Liver (tissue), 10 donors: ENCODE results near the gene SPAG8. TPM values are rescaled to one million over a fixed set of nuclear protein-coding genes. Genes with fewer than 3 reads are reported as not detected.

Source experiments
- DNase-seq: peaks from one replicate; pipeline ENCODE4 v3.0.0-alpha.2; 2017; ENCODE audit warnings: low spot score
- H3K27ac ChIP-seq, 2 donors: one replicate each; pipeline ENCODE4 v1.7.0; 2013; ENCODE audit warnings: inconsistent platforms in 2 of 2, low read length in 2 of 2, control low read depth in 1 of 2, low read depth in 1 of 2, mild to moderate bottlenecking in 1 of 2
- H3K27me3 ChIP-seq, 4 donors: one replicate each; pipeline versions ENCODE4 v1.6.1 to v1.7.0; 2013; ENCODE audit warnings: low read length in 3 of 4, inconsistent platforms in 1 of 4, mild to moderate bottlenecking in 1 of 4, moderate library complexity in 1 of 4; ENCODE audit not compliant: control insufficient read depth in 4 of 4, insufficient read depth in 4 of 4
- H3K36me3 ChIP-seq, 4 donors: one replicate each; pipeline versions ENCODE4 v1.6.1 to v1.7.0; 2013; ENCODE audit warnings: low read length in 3 of 4, mild to moderate bottlenecking in 3 of 4, low read depth in 1 of 4, moderate library complexity in 1 of 4; ENCODE audit not compliant: control insufficient read depth in 4 of 4, insufficient read depth in 3 of 4
- H3K4me1 ChIP-seq, 4 donors: one replicate each; pipeline versions ENCODE4 v1.6.1 to v1.7.0; 2013; ENCODE audit warnings: low read length in 3 of 4, mild to moderate bottlenecking in 3 of 4, moderate library complexity in 1 of 4; ENCODE audit not compliant: control insufficient read depth in 4 of 4, insufficient read depth in 4 of 4
- H3K4me3 ChIP-seq, 3 donors: one replicate each; pipeline versions ENCODE4 v1.6.1 to v1.7.0; 2013; ENCODE audit warnings: low read length in 3 of 3, control low read depth in 1 of 3, low read depth in 1 of 3, mild to moderate bottlenecking in 1 of 3
- H3K9ac ChIP-seq, 2 donors: one replicate each; pipeline ENCODE4 v1.7.0; 2013; ENCODE audit warnings: low read length in 2 of 2, mild to moderate bottlenecking in 2 of 2, moderate library complexity in 2 of 2, control low read depth in 1 of 2, low read depth in 1 of 2
- H3K9me3 ChIP-seq, 4 donors: one replicate each; pipeline versions ENCODE4 v1.6.1 to v1.7.0; 2013; ENCODE audit warnings: low read length in 3 of 4; ENCODE audit not compliant: control insufficient read depth in 4 of 4
- EGR1 ChIP-seq, 2 donors: IDR thresholded peaks; 2 replicates each; pipeline ENCODE4 v1.6.1; 2016 to 2018; ENCODE audit warnings: antibody characterized with exemption in 2 of 2, low read depth in 2 of 2
- FOXA2 ChIP-seq: IDR thresholded peaks from 2 replicates; pipeline ENCODE4 v1.6.1; 2016; ENCODE audit warnings: antibody characterized with exemption
- GABPA ChIP-seq, 2 donors: IDR thresholded peaks in 1 of 2; conservative IDR thresholded peaks in 1 of 2; 2 replicates each; pipeline ENCODE4 v1.6.1; 2016; ENCODE audit warnings: antibody characterized with exemption in 2 of 2, mild to moderate bottlenecking in 1 of 2, moderate library complexity in 1 of 2
- JUND ChIP-seq, 2 donors: IDR thresholded peaks; 2 replicates each; pipeline ENCODE4 v1.6.1; 2016; ENCODE audit warnings: antibody characterized with exemption in 2 of 2
- RAD21 ChIP-seq, 2 donors: IDR thresholded peaks; 2 replicates each; pipeline ENCODE4 v1.6.1; 2016; ENCODE audit warnings: antibody characterized with exemption in 2 of 2, mild to moderate bottlenecking in 2 of 2
- TAF1 ChIP-seq: conservative IDR thresholded peaks from 2 replicates; pipeline ENCODE4 v1.6.1; 2016; ENCODE audit warnings: antibody characterized with exemption, mild to moderate bottlenecking
- WGBS: extraction: QIAGEN DNeasy Blood & Tissue Kit; methylation state at CpG from one replicate; pipeline ENCODE4 v1.1.7; 2013; 5-methylcytosine and 5-hydroxymethylcytosine counted together
- polyA plus RNA-seq, 2 donors: library from polyadenylated mRNA; stranded (reverse) in 1 of 2; unstranded in 1 of 2; fragments of 200-250 nt in 1 of 2; fragments of >200 nt in 1 of 2; fragmentation: Nextera tagmentation in 1 of 2; extraction: Ambion mirVana in 1 of 2; gene quantifications; one replicate each; pipeline versions ENCODE4 v1.2.1 to v1.2.3, GENCODE V29; 2013 to 2015
- small RNA-seq: library from RNA; depleted of rRNA; stranded (forward); fragments of <200 nt; gene quantifications from one replicate; pipeline ENCODE3, GENCODE V24; 2014
- total RNA-seq, 2 donors: library from RNA; depleted of rRNA; stranded (reverse); fragments of >200 nt; gene quantifications; one replicate each; pipeline ENCODE4 v1.2.3, GENCODE V29; 2014
- TF ChIP-seq, protein P1 (sequence below): IDR thresholded peaks from 2 replicates; pipeline ENCODE4 v1.6.1; 2016; ENCODE audit warnings: antibody characterized with exemption
- TF ChIP-seq, protein P2 (sequence below): IDR thresholded peaks from 2 replicates; pipeline ENCODE4 v1.6.1; 2016; ENCODE audit warnings: antibody characterized with exemption
- TF ChIP-seq, protein P3 (sequence below): IDR thresholded peaks from 2 replicates; pipeline ENCODE4 v1.6.1; 2016; ENCODE audit warnings: antibody characterized with exemption
- donor health status: healthy.
- donor health status: healthy.
- donor health status: healthy.
- donor health status: healthy.
- donor health status: healthy.

SPAG8 gene
- total and polyA plus RNA-seq, 4 donors, result 0.14 to 0.56 (median 0.19) TPM

DNA sequence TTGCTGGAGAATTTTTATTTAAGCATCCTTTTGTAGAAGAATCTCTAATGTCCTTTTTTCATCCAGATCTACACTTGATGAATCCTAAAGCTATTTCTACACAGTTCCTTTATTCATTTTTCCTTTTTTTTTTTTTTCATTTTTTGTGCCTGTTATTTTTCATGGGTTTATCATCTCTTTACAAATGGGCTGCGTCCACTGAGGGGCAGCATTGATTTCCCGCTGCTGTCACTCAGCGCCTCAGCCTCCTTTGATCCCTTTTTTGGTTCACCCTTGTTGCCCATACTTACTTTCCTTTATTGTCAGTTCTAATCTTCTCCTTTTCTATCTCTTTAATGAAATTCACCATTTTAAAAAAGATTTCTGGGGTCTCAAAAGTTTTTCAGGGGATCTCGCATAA lies 52.3 kb downstream of the SPAG8 start:
- Histone ChIP-seq H3K9me3 (no peaks in the 10 kb centered on the region), H3K27ac (no peak overlapping the region), H3K4me3 (no peak overlapping the region), H3K4me1 (peaks cover 7 to 22% (median 12%) of the 10 kb centered on the region in 4 donors), H3K9ac (no peak overlapping the region), H3K27me3 (no peaks in the 10 kb centered on the region), H3K36me3 (peaks cover 0 to under 1% (median 0%) of the 10 kb centered on the region in 4 donors)
- no peak for DNase-seq
- 96% methylated on average over 4 of the region's 4 CpGs for WGBS
- TF ChIP-seq RAD21 (IDR thresholded peaks at IDR 0.05) (no peak), GABPA (IDR thresholded peaks at IDR 0.05 in 1 of 2, conservative IDR thresholded peaks at IDR 0.05 in 1 of 2) (no peak), FOXA2 (no peak), TAF1 (no peak), EGR1 (IDR thresholded peaks at IDR 0.05; ENCODE audit: low read depth in 2 of 2) (no peak), JUND (IDR thresholded peaks at IDR 0.05) (no peak)
- TF ChIP-seq, protein P1, sequence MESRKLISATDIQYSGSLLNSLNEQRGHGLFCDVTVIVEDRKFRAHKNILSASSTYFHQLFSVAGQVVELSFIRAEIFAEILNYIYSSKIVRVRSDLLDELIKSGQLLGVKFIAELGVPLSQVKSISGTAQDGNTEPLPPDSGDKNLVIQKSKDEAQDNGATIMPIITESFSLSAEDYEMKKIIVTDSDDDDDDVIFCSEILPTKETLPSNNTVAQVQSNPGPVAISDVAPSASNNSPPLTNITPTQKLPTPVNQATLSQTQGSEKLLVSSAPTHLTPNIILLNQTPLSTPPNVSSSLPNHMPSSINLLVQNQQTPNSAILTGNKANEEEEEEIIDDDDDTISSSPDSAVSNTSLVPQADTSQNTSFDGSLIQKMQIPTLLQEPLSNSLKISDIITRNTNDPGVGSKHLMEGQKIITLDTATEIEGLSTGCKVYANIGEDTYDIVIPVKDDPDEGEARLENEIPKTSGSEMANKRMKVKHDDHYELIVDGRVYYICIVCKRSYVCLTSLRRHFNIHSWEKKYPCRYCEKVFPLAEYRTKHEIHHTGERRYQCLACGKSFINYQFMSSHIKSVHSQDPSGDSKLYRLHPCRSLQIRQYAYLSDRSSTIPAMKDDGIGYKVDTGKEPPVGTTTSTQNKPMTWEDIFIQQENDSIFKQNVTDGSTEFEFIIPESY, result no peak
- TF ChIP-seq, protein P2, sequence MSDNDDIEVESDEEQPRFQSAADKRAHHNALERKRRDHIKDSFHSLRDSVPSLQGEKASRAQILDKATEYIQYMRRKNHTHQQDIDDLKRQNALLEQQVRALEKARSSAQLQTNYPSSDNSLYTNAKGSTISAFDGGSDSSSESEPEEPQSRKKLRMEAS, result no peak
- TF ChIP-seq, protein P3, sequence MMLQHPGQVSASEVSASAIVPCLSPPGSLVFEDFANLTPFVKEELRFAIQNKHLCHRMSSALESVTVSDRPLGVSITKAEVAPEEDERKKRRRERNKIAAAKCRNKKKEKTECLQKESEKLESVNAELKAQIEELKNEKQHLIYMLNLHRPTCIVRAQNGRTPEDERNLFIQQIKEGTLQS, result no peak

Small RNA genes within 50 kb of the gene (small RNA-seq; reads per million reads assigned to genes)
- 0.22 reads per million, percentile 7 among the genes with 10 or more reads in this experiment for gene HINT2

Other genes starting within 250 kb of the SPAG8 start
- gene TESK1, start 207.0 kb downstream of the SPAG8 start, total RNA-seq, result 1 to 10 TPM; 3.9 to 9.8 TPM
- gene TESK1, start 207.0 kb downstream of the SPAG8 start, polyA plus RNA-seq, result 10 to 100 TPM in 1 of 2 donors, 1 to 10 TPM in 1; 3.7 to 12.5 TPM
- gene CD72, start 193.8 kb downstream of the SPAG8 start, total RNA-seq, result 1 to 10 TPM; 4.7 to 5.7 TPM
- gene CD72, start 193.8 kb downstream of the SPAG8 start, polyA plus RNA-seq, result 1 to 10 TPM; 2.0 to 2.2 TPM
- 1 to 10 TPM in 1 of 2 donors, under 1 TPM in 1; 0.25 to 1.1 TPM for gene SIT1, start 161.3 kb downstream of the SPAG8 start, total RNA-seq
- under 1 TPM; 0.17 to 0.44 TPM for gene SIT1, start 161.3 kb downstream of the SPAG8 start, polyA plus RNA-seq
- over 10,000 TPM in 1 of 2 donors, 1,000 to 10,000 TPM in 1; 5,304 to 67,037 TPM for gene RMRP, start 154.2 kb downstream of the SPAG8 start, total RNA-seq
- 10 to 100 TPM in 1 of 2 donors, 1 to 10 TPM in 1; 5.3 to 50.9 TPM for gene RMRP, start 154.2 kb downstream of the SPAG8 start, polyA plus RNA-seq
- 1 to 10 TPM; 5.4 to 6.7 TPM for gene CCDC107, start 154.0 kb downstream of the SPAG8 start, total RNA-seq
- 10 to 100 TPM; 14.2 to 20.2 TPM for gene CCDC107, start 154.0 kb downstream of the SPAG8 start, polyA plus RNA-seq
- 1 to 10 TPM in 1 of 2 donors, under 1 TPM in 1; under 0.01 to 7.4 TPM for gene ARHGEF39, start 147.1 kb downstream of the SPAG8 start, total RNA-seq
- gene ARHGEF39, start 147.1 kb downstream of the SPAG8 start, polyA plus RNA-seq, result under 1 TPM; 0.74 TPM
- under 1 TPM; 0.47 to 0.67 TPM for gene CA9, start 138.3 kb downstream of the SPAG8 start, total RNA-seq
- gene CA9, start 138.3 kb downstream of the SPAG8 start, polyA plus RNA-seq, result 1 to 10 TPM in 1 of 2 donors, under 1 TPM in 1; 0.93 to 2.2 TPM
- gene TPM2, start 122.3 kb downstream of the SPAG8 start, total RNA-seq, result 10 to 100 TPM in 1 of 2 donors, 1 to 10 TPM in 1; 4.3 to 23.7 TPM
- 10 to 100 TPM in 1 of 2 donors, 1 to 10 TPM in 1; 4.2 to 31.4 TPM for gene TPM2, start 122.3 kb downstream of the SPAG8 start, polyA plus RNA-seq
- 100 to 1,000 TPM; 149 to 184 TPM for gene TLN1, start 80.1 kb downstream of the SPAG8 start, total RNA-seq
- 100 to 1,000 TPM in 1 of 2 donors, 10 to 100 TPM in 1; 24.5 to 102 TPM for gene TLN1, start 80.1 kb downstream of the SPAG8 start, polyA plus RNA-seq
- 10 to 100 TPM in 1 of 2 donors, 1 to 10 TPM in 1; 9.2 to 21.3 TPM for gene CREB3, start 79.6 kb downstream of the SPAG8 start, total RNA-seq
- 10 to 100 TPM; 14.9 to 21.4 TPM for gene CREB3, start 79.6 kb downstream of the SPAG8 start, polyA plus RNA-seq
- 10 to 100 TPM; 24.1 to 65.3 TPM for gene GBA2, start 63.0 kb downstream of the SPAG8 start, total RNA-seq
- gene GBA2, start 63.0 kb downstream of the SPAG8 start, polyA plus RNA-seq, result 10 to 100 TPM; 24.5 to 27.1 TPM
- gene RGP1, start 63.0 kb downstream of the SPAG8 start, total RNA-seq, result 10 to 100 TPM in 1 of 2 donors, 1 to 10 TPM in 1; 5.1 to 10.7 TPM
- gene RGP1, start 63.0 kb downstream of the SPAG8 start, polyA plus RNA-seq, result 1 to 10 TPM; 2.6 to 6.6 TPM
- not detected for gene MSMP, start 58.0 kb downstream of the SPAG8 start, total RNA-seq
- gene MSMP, start 58.0 kb downstream of the SPAG8 start, polyA plus RNA-seq, result not detected
- gene NPR2, start 20.7 kb downstream of the SPAG8 start, total RNA-seq, result 10 to 100 TPM in 1 of 2 donors, 1 to 10 TPM in 1; 9.4 to 17.1 TPM
- 10 to 100 TPM in 1 of 2 donors, 1 to 10 TPM in 1; 8.6 to 13.0 TPM for gene NPR2, start 20.7 kb downstream of the SPAG8 start, polyA plus RNA-seq
- 10 to 100 TPM; 34.3 to 35.0 TPM for gene HINT2, start 2.8 kb upstream of the SPAG8 start, total RNA-seq
- gene HINT2, start 2.8 kb upstream of the SPAG8 start, polyA plus RNA-seq, result 100 to 1,000 TPM; 117 to 176 TPM
- gene FAM221B, start 16.5 kb upstream of the SPAG8 start, total RNA-seq, result not detected
- under 1 TPM in 1 of 2 donors, not detected in 1; 0.35 TPM for gene FAM221B, start 16.5 kb upstream of the SPAG8 start, polyA plus RNA-seq
- 1 to 10 TPM; 3.1 to 5.4 TPM for gene TMEM8B, start 17.0 kb upstream of the SPAG8 start, total RNA-seq
- 1 to 10 TPM; 1.1 to 2.3 TPM for gene TMEM8B, start 17.0 kb upstream of the SPAG8 start, polyA plus RNA-seq
- not detected for gene OR13J1, start 58.1 kb upstream of the SPAG8 start, total RNA-seq
- gene OR13J1, start 58.1 kb upstream of the SPAG8 start, polyA plus RNA-seq, result not detected
- gene HRCT1, start 93.9 kb upstream of the SPAG8 start, total RNA-seq, result under 1 TPM; 0.08 to 0.09 TPM
- gene HRCT1, start 93.9 kb upstream of the SPAG8 start, polyA plus RNA-seq, result 1 to 10 TPM in 1 of 2 donors, under 1 TPM in 1; 0.44 to 2.9 TPM
- 1 to 10 TPM in 1 of 2 donors, under 1 TPM in 1; 0.65 to 2.4 TPM for gene SPAAR, start 97.2 kb upstream of the SPAG8 start, total RNA-seq
- 1 to 10 TPM; 1.1 TPM for gene SPAAR, start 97.2 kb upstream of the SPAG8 start, polyA plus RNA-seq
- gene OR2S2, start 145.9 kb upstream of the SPAG8 start, total RNA-seq, result not detected
- not detected for gene OR2S2, start 145.9 kb upstream of the SPAG8 start, polyA plus RNA-seq
- 1 to 10 TPM; 2.1 to 3.5 TPM for gene RECK, start 224.7 kb upstream of the SPAG8 start, total RNA-seq
- gene RECK, start 224.7 kb upstream of the SPAG8 start, polyA plus RNA-seq, result 1 to 10 TPM; 2.1 to 2.5 TPM